AG04450 (cell line): ENCODE measurements around the gene ADAM15. TPM values are rescaled to one million over a fixed set of nuclear protein-coding genes. Genes with fewer than 3 reads are reported as not detected.

Source experiments
- CTCF ChIA-PET: fragments of 300-600, 350-600 bp; formaldehyde crosslinking; extraction: SDS; loops from one replicate; lab custom pipeline; 2022; ENCODE audit warnings: antibody characterized with exemption, inconsistent platforms; lab: Charles Lee
- POLR2A ChIA-PET: fragments of 350-600 bp; formaldehyde crosslinking; extraction: SDS; loops from one replicate; lab custom pipeline; 2021; ENCODE audit warnings: antibody characterized with exemption, inconsistent platforms; lab: Yijun Ruan, JAX
- DNase-seq: peaks from one replicate; pipeline ENCODE4 v3.0.0-alpha.2; 2011; ENCODE audit warnings: low read depth, low spot score
- H3K27ac ChIP-seq: one replicate; pipeline ENCODE4 v1.5.1; 2012; ENCODE audit warnings: low read depth, low read length, control low read depth
- H3K27me3 ChIP-seq: one replicate; pipeline ENCODE4 v1.6.0; 2012; ENCODE audit warnings: low read length; ENCODE audit not compliant: control insufficient read depth, insufficient read depth
- H3K4me3 ChIP-seq: 2 replicates; pipeline ENCODE4 v1.5.1; 2011; ENCODE audit warnings: mild to moderate bottlenecking, low read depth, low read length, control low read depth
- H3K9me3 ChIP-seq: 2 replicates; pipeline ENCODE4 v1.5.1; 2012; ENCODE audit warnings: low read length; ENCODE audit not compliant: control insufficient read depth, insufficient read depth
- CTCF ChIP-seq: IDR thresholded peaks from 2 replicates; pipeline ENCODE4 v1.5.1; 2011; ENCODE audit warnings: low read depth, low read length, control low read depth, inconsistent platforms
- polyA plus RNA-seq: library from polyadenylated mRNA; depleted of rRNA; stranded (reverse); fragments of >200 nt; gene quantifications from 2 replicates; pipeline ENCODE4 v1.2.3, GENCODE V29; 2011

Gene ADAM15
- polyA plus RNA-seq, 1 experiment = 25.9 TPM

DNA sequence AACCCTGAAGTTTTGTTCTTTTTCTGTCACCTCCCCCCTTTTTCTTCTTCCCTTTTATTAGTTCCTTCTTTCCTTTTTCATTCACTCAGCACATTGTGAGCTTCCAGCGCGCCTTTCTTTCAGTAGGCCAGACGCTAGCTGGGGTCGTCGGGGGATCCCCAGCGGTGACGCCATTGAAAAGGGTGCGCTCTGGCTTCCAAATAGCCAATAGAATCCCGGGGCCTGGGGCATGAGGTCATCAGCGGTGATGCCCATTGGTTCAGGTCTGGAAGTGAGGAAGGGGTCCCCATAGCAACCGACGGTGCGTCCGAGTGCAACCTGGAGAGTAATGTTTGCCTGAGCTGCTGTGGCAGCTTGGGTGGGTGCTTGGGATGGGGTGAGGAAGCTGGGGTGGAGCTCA is 20.6 kb downstream of the ADAM15 start:
- Histone ChIP-seq H3K27ac (no peak overlapping the region), H3K27me3 (peaks cover 16% of the 10 kb centered on the region), H3K4me3 (no peak overlapping the region), H3K9me3 (no peaks in the 10 kb centered on the region)
- ChIA-PET CTCF (interaction anchor here (0.7 to 1.6 kb wide), 5 partner anchors 10 to 19 kb away, joined by 3 to 4 read pairs (median 3); no protein-coding TSS in a partner anchor), POLR2A (no interaction called here)
- no peak for DNase-seq
- TF ChIP-seq CTCF = no peak

- ChIA-PET POLR2A (interaction anchor here (0.6 kb wide), 1 partner anchor 1418 kb away, joined by 7 read pairs; no protein-coding TSS in a partner anchor), CTCF (interaction anchor here (0.6 to 1.6 kb wide), 7 partner anchors 11 to 100 kb away, joined by 3 to 6 read pairs (median 3); partner anchors contain the start of genes ADAM15 and KRTCAP2)
- H3K27me3 ChIP-seq = peaks cover 19% of the 10 kb centered on the region
- H3K4me3 ChIP-seq = no peak overlapping the region
- H3K27ac ChIP-seq = no peak overlapping the region
- no peak for TF ChIP-seq CTCF
- DNase-seq = no peak
- no peaks in the 10 kb centered on the region for H3K9me3 ChIP-seq
These were observed 21.6 kb downstream of the ADAM15 start for GRCh38 chr1:155072531-155073289.

DNA sequence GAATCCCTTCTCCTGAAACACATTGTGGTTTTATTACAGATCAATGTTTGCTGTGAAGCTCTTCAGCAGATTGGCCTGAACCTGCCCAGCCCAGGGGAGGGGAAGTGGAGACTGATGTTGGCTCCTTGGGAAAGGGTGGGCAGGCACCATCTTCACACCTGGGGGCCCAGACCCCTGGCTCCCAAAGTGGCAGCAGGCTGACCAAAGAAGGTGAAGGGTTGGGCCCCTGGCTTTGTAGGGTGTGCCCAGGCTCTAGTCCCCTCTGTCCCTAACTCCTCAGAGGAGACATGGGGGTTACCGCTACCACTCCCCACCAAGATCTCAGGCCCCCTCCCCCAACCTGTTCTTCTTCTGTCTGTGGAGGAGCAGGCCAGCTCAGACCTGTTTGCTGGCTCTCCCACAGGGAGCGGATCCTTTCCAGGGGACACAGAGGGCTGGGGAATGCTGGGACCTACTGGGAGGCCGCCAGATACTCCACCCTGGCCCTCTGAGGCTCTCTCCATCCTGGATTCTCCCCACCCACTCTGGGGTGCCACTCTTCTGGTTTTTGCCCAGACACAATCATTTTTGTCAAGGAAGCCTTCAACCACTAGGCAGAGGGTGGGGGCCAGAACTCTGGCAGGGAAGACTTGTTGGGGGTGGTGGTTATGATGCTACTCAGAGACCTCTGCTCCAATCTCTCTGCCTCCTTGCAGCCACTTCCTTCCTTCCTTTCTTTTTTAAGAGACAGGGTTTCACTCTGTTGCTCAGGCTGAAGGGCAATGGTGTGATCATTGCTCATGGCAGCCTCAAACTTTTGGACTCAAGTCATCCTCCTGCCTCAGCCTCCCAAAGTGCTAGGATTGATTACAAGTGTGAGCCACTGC is 22.5 kb downstream of the ADAM15 start:
- no peak for DNase-seq
- ChIA-PET POLR2A (no interaction called here), CTCF (interaction anchor here (0.6 to 1.6 kb wide), 6 partner anchors 12 to 99 kb away, joined by 3 to 6 read pairs (median 3); partner anchors contain the start of genes ADAM15 and KRTCAP2)
- H3K27me3 ChIP-seq = peaks cover 22% of the 10 kb centered on the region
- no peaks in the 10 kb centered on the region for H3K9me3 ChIP-seq
- no peak for TF ChIP-seq CTCF
- H3K27ac ChIP-seq = no peak overlapping the region
- no peak overlapping the region for H3K4me3 ChIP-seq

DNA sequence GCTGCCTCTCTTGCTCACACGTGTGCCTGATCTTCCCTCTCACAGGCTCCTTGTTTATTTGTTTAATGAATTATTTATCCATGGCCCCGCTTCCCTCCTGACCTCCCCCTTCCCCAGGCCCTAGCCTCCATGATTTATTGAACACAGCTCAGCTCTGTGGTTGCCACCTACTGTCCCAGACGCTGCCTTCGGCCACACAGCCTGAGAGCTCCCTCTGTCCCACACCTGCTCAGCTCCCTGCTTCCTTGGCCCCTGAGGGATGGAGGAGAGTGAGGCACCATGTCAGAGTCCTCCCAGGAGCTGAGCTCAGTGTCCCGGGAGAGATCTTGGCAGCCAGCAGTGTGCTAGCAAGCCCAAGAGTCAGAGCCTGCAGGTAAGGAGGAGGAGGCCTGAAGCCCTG is 24.4 kb downstream of the ADAM15 start:
- ChIA-PET CTCF (interaction anchor here (0.8 to 2.4 kb wide), 5 partner anchors 10 to 97 kb away, joined by 3 to 16 read pairs (median 6); partner anchors contain the start of gene KRTCAP2), POLR2A (no interaction called here)
- no peaks in the 10 kb centered on the region; the same call in 1 of the 2 replicates for H3K9me3 ChIP-seq
- TF ChIP-seq CTCF = no peak
- H3K4me3 ChIP-seq = no peak overlapping the region
- no peak overlapping the region for H3K27ac ChIP-seq
- no peak for DNase-seq
- H3K27me3 ChIP-seq = peaks cover 38% of the 10 kb centered on the region
